ENCODE data around the gene TACC3.

- TF ChIP-seq CTCF (IDR thresholded peaks at IDR 0.05), result no peak
- no peak for TF ChIP-seq POLR2A (IDR thresholded peaks at IDR 0.05)
These were observed 15.0 kb upstream of the TACC3 start for GRCh38 chr4:1706358-1706757.

All from adrenal gland (tissue), 5 donors.